GM15510 (cell line): ENCODE results near the gene KLK15.

ENCODE experiments used
- POLR2A ChIP-seq: IDR thresholded peaks from 3 replicates; pipeline ENCODE4 v1.6.1; 2011; ENCODE audit warnings: borderline replicate concordance; ENCODE audit not compliant: insufficient read length; ENCODE audit errors: extremely low read depth

The KLK15 gene

DNA sequence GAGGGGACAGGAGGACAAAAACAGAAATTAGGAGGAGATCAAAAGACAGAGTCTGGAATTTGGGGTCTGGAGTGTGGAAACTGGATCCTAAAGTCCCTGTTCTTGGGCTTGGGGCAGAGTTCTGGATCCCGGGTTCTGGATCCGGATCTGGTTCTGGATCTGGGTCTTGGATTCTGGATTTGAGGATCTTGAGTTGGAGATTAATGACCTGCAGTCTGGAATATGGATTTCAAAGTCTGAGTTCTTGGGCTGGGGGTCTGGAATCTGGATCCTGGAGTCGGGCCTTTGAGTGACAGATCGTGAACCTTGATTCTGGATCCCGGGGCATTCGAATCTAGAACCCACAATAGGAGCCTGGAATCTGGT is 411 bp upstream of the KLK15 start:
- no peak for TF ChIP-seq POLR2A

DNA sequence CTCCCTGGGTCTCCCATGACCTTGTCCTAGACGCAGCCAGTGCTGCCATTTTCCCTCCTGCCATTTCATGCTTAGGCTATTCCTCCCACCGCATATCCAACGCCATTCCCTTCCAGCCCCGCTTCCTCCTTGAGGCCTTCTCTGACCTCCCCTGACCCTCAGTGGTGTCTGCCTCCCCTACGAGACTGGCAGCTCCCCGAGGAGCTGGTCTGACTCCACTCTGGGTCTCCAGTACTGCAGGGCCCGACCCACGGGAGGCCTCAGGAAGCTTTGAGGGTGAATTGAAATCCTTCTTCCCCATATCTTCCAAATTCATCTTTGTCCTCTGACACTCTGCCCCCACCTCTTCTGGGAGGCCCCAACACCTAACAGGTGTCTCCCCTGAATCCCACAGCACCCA is 708 bp downstream of the KLK15 start:
- no peak for TF ChIP-seq POLR2A

DNA sequence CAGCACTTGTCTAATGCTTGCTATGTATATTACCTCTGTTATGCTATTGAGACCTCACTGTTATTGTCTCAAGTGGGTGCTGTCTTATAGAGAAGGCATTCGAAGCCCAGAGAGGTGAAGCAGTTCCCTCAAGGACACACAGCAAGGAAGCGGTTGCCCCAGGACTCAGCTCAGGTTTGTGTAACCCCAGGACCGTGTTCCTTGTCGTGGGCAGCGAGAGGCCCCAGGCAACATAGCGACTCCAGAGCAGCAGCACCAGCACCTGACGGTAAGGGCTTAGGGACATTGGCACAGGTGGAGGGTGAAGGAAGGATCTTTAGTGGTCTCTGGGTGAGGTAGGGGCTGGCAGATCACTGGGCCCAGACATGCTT is 2.4 kb downstream of the KLK15 start:
- TF ChIP-seq POLR2A, result no peak

DNA sequence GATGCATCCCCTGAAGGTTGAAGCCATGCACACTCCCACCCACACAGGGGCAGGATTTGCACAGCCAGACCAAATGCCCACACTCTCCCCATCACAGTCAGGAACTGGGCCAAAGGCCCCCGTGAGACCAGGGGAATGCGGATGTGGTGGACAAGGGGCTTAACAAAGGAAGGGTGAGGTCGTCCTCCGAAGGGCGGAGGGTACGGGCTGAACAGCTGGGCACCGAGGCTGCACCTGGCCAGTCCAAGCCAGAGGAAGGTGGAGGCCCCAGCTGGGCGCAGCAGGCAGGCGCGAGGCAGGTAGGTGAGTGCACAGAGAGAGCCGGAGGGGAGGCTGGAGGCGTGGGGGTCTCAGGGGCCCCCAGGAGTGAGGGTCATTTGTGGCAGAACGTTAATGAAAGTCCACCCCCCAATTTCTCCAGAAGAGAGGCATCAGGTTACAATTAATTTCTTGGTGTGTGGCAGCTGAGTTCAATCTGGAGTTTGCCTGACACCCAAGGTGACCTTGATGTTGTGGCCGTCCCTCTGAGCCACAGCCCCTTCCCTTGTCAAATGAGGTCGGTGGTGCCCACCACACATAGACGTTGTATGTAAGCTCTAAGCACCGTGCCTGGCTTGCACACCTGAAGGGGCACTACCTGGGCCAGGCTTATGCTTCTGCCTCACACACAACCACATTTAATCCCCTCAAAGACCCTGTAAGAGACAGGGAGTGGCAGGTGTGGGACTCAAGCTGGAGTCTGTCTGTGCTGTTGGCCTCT is 2.9 kb downstream of the KLK15 start:
- no peak for TF ChIP-seq POLR2A

- TF ChIP-seq POLR2A, result no peak
Observed at GRCh38 chr19:50829801-50830200, 3.6 kb downstream of the KLK15 start.

GRCh38 chr19:50827476-50827875 is 5.9 kb downstream of the KLK15 start:
- TF ChIP-seq POLR2A, result no peak

DNA sequence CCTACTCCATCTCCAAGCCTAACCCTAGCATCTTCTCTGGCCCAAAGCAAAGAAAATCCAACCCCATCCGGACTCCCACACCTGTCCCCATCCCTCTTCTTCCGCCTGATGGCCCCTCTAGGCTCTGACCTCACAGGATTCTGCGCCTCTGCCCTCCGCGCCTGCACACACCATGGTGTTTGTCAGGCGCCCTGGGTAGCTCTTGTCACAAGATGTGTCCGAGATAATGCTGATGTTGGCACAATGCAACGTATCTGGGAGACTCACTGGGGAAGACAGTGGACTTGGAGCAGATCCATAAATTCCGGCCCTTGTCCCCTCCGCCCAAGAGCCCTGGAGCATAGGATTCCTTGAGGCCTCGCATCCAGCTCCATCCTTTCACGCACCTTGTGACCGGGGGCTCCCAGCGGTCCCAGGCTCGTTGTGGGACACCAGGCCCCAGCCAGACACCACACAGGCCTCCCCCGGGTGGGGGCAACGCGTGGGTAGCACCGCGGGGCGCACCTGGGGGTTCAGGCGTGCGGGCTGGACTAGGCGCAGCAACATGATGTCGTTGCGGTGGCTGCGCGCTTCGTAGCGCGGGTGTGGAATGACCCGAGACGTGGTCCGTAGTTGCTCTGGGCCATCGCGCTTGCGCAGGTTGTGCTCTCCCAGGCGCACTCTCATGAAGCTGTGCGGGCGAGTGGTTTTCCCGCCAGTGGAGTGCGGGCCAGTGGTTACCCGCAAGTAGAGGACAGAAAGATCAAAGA is 6.7 kb downstream of the KLK15 start:
- TF ChIP-seq POLR2A, result no peak

DNA sequence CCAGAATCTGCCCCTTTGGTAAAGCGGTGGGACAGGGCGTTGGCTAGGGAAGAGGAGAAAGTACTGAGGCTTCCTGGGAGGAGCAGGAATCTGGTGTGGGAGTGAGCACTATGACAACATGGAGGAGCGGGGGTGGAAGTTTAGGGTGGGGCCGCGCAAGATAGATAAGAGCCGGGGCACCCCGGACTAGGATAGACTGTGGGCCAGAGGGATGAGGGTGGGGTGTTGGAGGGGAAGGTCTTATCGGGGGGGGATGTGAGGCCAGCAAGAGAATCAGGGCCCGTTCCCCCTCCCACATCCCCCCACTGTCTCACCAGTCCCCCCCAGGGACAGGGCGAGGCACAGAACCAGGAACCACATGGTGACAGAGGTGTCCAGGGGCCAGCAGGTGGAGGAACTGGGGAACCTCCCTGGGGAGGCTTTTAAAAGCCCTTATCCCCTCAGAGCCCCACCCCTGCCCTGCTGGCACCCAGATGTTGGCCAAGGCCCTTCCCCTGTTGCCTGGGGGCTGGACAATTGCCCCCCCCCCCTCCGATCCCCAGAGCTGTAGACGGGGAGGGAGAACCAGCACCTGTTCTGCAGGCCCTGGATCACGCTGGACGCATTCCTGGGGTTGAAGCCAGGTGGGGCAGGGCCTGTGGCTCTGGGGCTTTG is 9.9 kb downstream of the KLK15 start, which contains the start of gene KLK1:
Gene KLK1, minus strand, starts transcription at position 399 of the 654 bp plus-strand sequence. Its CDS starts 39 bp downstream, at position 360.
- TF ChIP-seq POLR2A, result no peak

DNA sequence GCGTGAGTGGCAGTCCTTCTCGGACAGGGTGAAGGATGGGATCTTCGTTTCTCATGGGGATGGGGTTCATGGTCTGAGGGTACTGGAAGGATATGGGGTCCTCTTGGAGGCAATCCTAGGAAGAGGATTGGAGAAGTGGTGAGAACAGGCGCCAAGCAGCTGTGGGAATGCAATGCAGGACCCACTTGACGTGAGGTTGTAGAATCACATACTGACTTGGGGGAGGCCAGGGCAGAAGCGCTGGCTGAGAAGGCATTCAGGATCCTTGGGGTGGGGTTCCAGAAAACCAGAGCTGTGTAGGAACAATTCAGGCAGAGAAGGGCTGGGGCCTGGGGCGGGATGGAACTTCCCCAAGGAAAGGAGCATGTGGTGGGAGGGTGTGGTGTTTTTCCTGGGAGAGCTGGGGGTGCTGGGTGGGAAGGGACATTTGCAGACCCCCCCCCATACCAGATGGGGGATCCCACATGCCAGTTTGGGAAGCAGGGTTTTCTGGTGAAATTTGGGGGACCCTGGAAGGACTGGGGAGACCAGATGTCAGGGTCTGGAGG is 10.6 kb downstream of the KLK15 start:
- no peak for TF ChIP-seq POLR2A

DNA sequence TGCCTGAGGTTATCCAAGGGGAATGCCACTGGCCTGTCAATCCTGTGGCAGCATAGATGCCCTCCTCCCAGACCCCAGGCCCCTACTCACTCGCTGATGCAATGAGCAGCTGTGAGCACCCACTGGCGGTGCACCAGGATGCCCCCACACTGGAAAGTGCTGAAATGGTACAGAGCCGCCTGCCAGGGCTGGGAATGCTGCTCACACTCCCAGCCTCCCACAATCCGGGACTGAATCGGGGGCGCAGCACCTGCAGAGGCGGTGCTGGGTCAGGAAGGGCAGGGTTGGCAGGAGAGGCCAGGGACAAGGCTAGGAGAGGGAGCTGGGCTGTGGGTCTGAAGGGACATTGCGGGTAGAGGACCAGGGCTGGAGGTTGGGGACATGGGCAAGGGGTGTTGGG is 11.8 kb downstream of the KLK15 start:
- no peak for TF ChIP-seq POLR2A

GRCh38 chr19:50821248-50821612 is 12.1 kb downstream of the KLK15 start:
- TF ChIP-seq POLR2A, result no peak

GRCh38 chr19:50820549-50821247 is 12.7 kb downstream of the KLK15 start:
- peak; percentile 30 for TF ChIP-seq POLR2A

DNA sequence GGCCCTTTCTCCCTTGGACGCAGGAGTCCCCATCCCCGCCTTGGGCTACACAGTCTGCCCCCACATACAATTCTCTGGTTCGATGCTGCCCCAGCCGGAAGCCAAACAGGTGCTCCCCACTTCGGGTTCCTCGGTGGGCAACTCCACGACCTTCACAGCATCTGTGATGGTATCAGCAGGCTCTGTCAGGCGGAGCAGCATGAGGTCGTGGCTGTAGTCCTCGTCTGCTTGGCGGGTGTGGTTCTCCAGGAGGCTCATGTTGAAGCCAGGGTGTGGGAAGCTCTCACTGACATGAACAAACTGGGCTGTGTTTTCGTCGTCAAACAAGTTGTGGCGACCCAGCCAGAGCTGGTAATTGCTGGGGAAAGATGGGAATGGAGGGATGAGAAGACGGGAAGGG is 13.3 kb downstream of the KLK15 start:
- TF ChIP-seq POLR2A, result no peak

DNA sequence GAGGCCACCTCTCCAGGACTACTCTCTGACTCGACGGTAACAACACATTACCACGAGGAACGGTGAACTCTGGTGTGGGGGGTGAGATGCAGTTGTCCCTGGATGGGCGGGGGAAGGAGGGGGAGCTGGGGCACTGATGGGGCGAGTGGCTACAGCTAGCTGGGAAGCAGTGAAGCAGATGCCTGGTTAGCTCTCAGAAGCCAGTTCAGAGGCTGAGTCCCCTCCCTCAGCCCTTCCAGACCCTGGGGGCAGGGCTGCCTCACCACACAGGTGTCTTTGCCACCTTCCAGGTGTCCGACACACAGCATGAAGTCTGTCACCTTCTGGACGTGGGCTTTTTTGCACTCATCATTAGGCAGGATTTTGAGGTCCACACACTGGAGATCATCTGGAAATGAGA is 13.7 kb downstream of the KLK15 start:
- TF ChIP-seq POLR2A, result no peak

DNA sequence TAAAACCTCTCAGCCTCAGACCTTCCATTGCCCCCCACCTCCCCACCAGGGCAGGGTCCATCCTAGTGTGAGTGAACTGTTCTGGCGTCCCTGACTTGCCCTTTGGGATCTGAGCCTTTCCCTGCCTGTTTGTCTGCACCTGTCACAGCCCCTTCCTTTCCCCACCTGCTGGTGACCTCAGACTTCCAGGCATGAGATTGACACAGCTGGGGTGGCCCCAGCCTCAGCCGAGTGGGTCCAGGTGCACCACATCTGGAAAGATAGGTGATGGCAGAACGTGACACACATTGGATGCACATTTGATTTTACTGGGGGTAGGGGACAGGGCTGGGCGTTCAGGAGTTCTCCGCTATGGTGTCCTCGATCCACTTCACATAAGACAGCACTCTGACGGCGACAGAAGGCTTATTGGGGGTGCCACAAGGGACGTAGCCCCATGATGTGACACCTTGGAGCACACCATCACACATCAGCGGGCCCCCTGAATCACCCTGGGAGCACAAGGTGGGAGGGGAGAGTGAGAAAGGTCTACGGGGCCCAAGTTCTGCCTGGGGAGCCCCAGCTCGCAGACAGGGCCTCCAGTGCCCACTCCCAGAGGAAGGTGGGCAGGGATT is 14.4 kb downstream of the KLK15 start:
- TF ChIP-seq POLR2A, result no peak
